ENCODE results near the gene MYBPH. TPM values are rescaled to one million over a fixed set of nuclear protein-coding genes. Genes with fewer than 3 reads are reported as not detected.

Gene MYBPH
- total RNA-seq, 1 donor from 2014 or later = not detected

GRCh38 chr1:203213126-203213525 lies 37.5 kb upstream of the MYBPH start:
- TF ChIP-seq CTCF (IDR thresholded peaks at IDR 0.05; ENCODE audit: unreplicated experiment) = no peak
- Mint-ChIP-seq H3K4me3 (no peak overlapping the region), H3K36me3 (no peaks in the 10 kb centered on the region), H3K27ac (no peak overlapping the region), H3K4me1 (no peaks in the 10 kb centered on the region), H3K9me3 (no peaks in the 10 kb centered on the region), H3K27me3 (ENCODE audit: low read depth) (peaks cover 17% of the 10 kb centered on the region)
- DNase-seq (ENCODE audit: low spot score in 2 of 2, unreplicated experiment in 2 of 2) = no peak

- H3K36me3 Mint-ChIP-seq = no peaks in the 10 kb centered on the region
- peaks cover 11% of the 10 kb centered on the region for H3K27me3 Mint-ChIP-seq (ENCODE audit: low read depth)
- H3K27ac Mint-ChIP-seq = no peak overlapping the region
- DNase-seq (ENCODE audit: low spot score in 2 of 2, unreplicated experiment in 2 of 2) = no peak
- H3K9me3 Mint-ChIP-seq = no peaks in the 10 kb centered on the region
- no peak for TF ChIP-seq CTCF (IDR thresholded peaks at IDR 0.05; ENCODE audit: unreplicated experiment)
- H3K4me1 Mint-ChIP-seq = no peaks in the 10 kb centered on the region
- H3K4me3 Mint-ChIP-seq = no peak overlapping the region
These were observed 36.2 kb upstream of the MYBPH start for GRCh38 chr1:203211812-203212211.

GRCh38 chr1:203210988-203211387 lies 35.4 kb upstream of the MYBPH start:
- no peak for DNase-seq (ENCODE audit: low spot score in 2 of 2, unreplicated experiment in 2 of 2)
- H3K4me1 Mint-ChIP-seq = peaks cover 7% of the 10 kb centered on the region
- H3K27ac Mint-ChIP-seq = no peak overlapping the region
- H3K27me3 Mint-ChIP-seq (ENCODE audit: low read depth) = peaks cover 6% of the 10 kb centered on the region
- H3K9me3 Mint-ChIP-seq = no peaks in the 10 kb centered on the region
- H3K36me3 Mint-ChIP-seq = no peaks in the 10 kb centered on the region
- no peak for TF ChIP-seq CTCF (IDR thresholded peaks at IDR 0.05; ENCODE audit: unreplicated experiment)
- no peak overlapping the region for H3K4me3 Mint-ChIP-seq

GRCh38 chr1:203210350-203210749 lies 34.7 kb upstream of the MYBPH start:
- Mint-ChIP-seq H3K27ac (no peak overlapping the region), H3K27me3 (ENCODE audit: low read depth) (peaks cover 6% of the 10 kb centered on the region), H3K36me3 (no peaks in the 10 kb centered on the region), H3K9me3 (no peaks in the 10 kb centered on the region), H3K4me3 (no peak overlapping the region), H3K4me1 (peaks cover 7% of the 10 kb centered on the region)
- no peak for DNase-seq (ENCODE audit: low spot score in 2 of 2, unreplicated experiment in 2 of 2)
- TF ChIP-seq CTCF (IDR thresholded peaks at IDR 0.05; ENCODE audit: unreplicated experiment) = no peak

GRCh38 chr1:203208181-203208580 lies 32.6 kb upstream of the MYBPH start:
- TF ChIP-seq CTCF (IDR thresholded peaks at IDR 0.05; ENCODE audit: unreplicated experiment) = no peak
- DNase-seq (ENCODE audit: low spot score in 2 of 2, unreplicated experiment in 2 of 2) = no peak
- no peak overlapping the region for H3K4me3 Mint-ChIP-seq
- peaks cover 7% of the 10 kb centered on the region for H3K4me1 Mint-ChIP-seq
- no peaks in the 10 kb centered on the region for H3K36me3 Mint-ChIP-seq
- H3K27me3 Mint-ChIP-seq (ENCODE audit: low read depth) = peaks cover 3% of the 10 kb centered on the region
- H3K27ac Mint-ChIP-seq = no peak overlapping the region
- no peaks in the 10 kb centered on the region for H3K9me3 Mint-ChIP-seq

- H3K36me3 Mint-ChIP-seq = no peaks in the 10 kb centered on the region
- no peak for TF ChIP-seq CTCF (IDR thresholded peaks at IDR 0.05; ENCODE audit: unreplicated experiment)
These were observed 32.1 kb upstream of the MYBPH start for GRCh38 chr1:203207751-203208150.

More at GRCh38 chr1:203207751-203208150, 32.1 kb upstream of the MYBPH start:
- H3K4me1 Mint-ChIP-seq = peaks cover 9% of the 10 kb centered on the region
- H3K27me3 Mint-ChIP-seq (ENCODE audit: low read depth) = peaks cover 3% of the 10 kb centered on the region
- no peak for DNase-seq (ENCODE audit: low spot score in 2 of 2, unreplicated experiment in 2 of 2)
- H3K4me3 Mint-ChIP-seq = no peak overlapping the region
- H3K27ac Mint-ChIP-seq = no peak overlapping the region
- H3K9me3 Mint-ChIP-seq = no peaks in the 10 kb centered on the region

Data from mesothelial cell of epicardium (in vitro differentiated cells).